HepG2 (cell line): ENCODE measurements around the gene GPR31. TPM values are rescaled to one million over a fixed set of nuclear protein-coding genes. Genes with fewer than 3 reads are reported as not detected.
A peak's percentile ranks its signal among the peaks of the same experiment; 100 is the strongest.
"Not testable (repeated sequence)": the region's sequence is repeated elsewhere in the genome, so short reads cannot be mapped to it uniquely, and the experiment has no call there.

Source experiments
- ATAC-seq: fragments of 200-7000 bp; cut with Tn5 transposase; 3 replicates; pipeline ENCODE4 v1.9.1; 2020; ENCODE audit warnings: mild to moderate bottlenecking, moderate library complexity
- BruUV-seq: library from RNA; stranded (reverse); fragments of 400-500 nt; replicated peaks from 2 replicates; lab custom pipeline; 2021; lab: Mats Ljungman, UMichigan
- CTCF ChIA-PET: fragments of 300-600 bp; formaldehyde crosslinking; extraction: SDS; loops from one replicate; lab custom pipeline; 2021; ENCODE audit warnings: low total read pairs, inconsistent platforms, low intra/inter-chr PET ratio; lab: Yijun Ruan, JAX
- POLR2A ChIA-PET: fragments of 350-600 bp; sonication (Branson Sonifier 250); formaldehyde crosslinking; loops from one replicate; lab custom pipeline; 2020; ENCODE audit warnings: antibody characterized with exemption, inconsistent platforms; lab: Yijun Ruan, JAX
- DNase-seq: peaks from one replicate; pipeline ENCODE4 v3.0.0-alpha.2; 2015; ENCODE audit warnings: low spot score
- FAIRE-seq: peaks from 3 replicates; lab custom pipeline; 2011; peaks lifted over from hg19 to GRCh38; lab: Jason Lieb, UNC
- H2AFZ ChIP-seq: one replicate; pipeline ENCODE4 v1.6.1; 2011; ENCODE audit warnings: low read length, inconsistent platforms
- H3K27ac ChIP-seq: fragments of 300-600 bp; 3 replicates; pipeline ENCODE4 v1.8.0; 2011; ENCODE audit warnings: mixed run types, mild to moderate bottlenecking, mixed read lengths, low read length, inconsistent platforms; ENCODE audit not compliant: insufficient read depth; ENCODE audit errors: extremely low read length
- H3K27me3 ChIP-seq, 2 experiments: fragments of 200-600 bp in 1 of 2; 2 replicates in 1 of 2; 3 replicates in 1 of 2; pipeline versions ENCODE4 v1.6.0 to v1.8.0; 2011; ENCODE audit warnings: low read length in 2 of 2, mild to moderate bottlenecking in 2 of 2, moderate library complexity in 2 of 2, inconsistent platforms in 1 of 2; ENCODE audit not compliant: insufficient read depth in 2 of 2, control insufficient read depth in 1 of 2
- H3K36me3 ChIP-seq, 2 experiments: fragments of 200-600 bp in 1 of 2; replicated peaks in 1 of 2; 2 replicates in 1 of 2; 3 replicates in 1 of 2; pipeline versions ENCODE4 v1.5.1 to v1.8.0; 2011; ENCODE audit warnings: low read length in 2 of 2, inconsistent platforms in 1 of 2; ENCODE audit not compliant: insufficient read depth in 2 of 2, control insufficient read depth in 1 of 2
- H3K4me1 ChIP-seq: 2 replicates; pipeline ENCODE4 v1.5.1; 2012; ENCODE audit warnings: low read length, inconsistent platforms; ENCODE audit not compliant: insufficient read depth
- H3K4me2 ChIP-seq: 2 replicates; pipeline ENCODE4 v1.6.0; 2011; ENCODE audit warnings: low read depth, low read length, inconsistent platforms
- H3K4me3 ChIP-seq, 3 experiments: fragments of 200-600 bp in 1 of 3; sonication (generic), shearing (Covaris generic) in 1 of 3; replicated peaks in 1 of 3; 2 replicates each; pipeline ENCODE4 v1.5.1; 2011 to 2016; ENCODE audit warnings: low read length in 3 of 3, inconsistent platforms in 2 of 3, low read depth in 2 of 3, mild to moderate bottlenecking in 2 of 3, control low read depth in 1 of 3, mixed read lengths in 1 of 3; ENCODE audit not compliant: insufficient read depth in 1 of 3
- H3K79me2 ChIP-seq: one replicate; pipeline ENCODE4 v1.6.1; 2011; ENCODE audit warnings: low read length, inconsistent platforms; ENCODE audit not compliant: insufficient read depth
- H3K9ac ChIP-seq: 2 replicates; pipeline ENCODE4 v1.6.0; 2011; ENCODE audit warnings: mild to moderate bottlenecking, low read depth, low read length, inconsistent platforms; ENCODE audit not compliant: insufficient read depth
- H3K9me3 ChIP-seq: 2 replicates; pipeline ENCODE4 v1.5.1; 2012; ENCODE audit warnings: mild to moderate bottlenecking, low read length
- H4K20me1 ChIP-seq: 2 replicates; pipeline ENCODE4 v1.6.0; 2011; ENCODE audit warnings: inconsistent platforms, mild to moderate bottlenecking, low read length, moderate library complexity; ENCODE audit not compliant: insufficient read depth
- NCOR1 ChIP-seq: fragments of 200-600 bp; sonication (generic); IDR thresholded peaks from 2 replicates; pipeline ENCODE4 v1.7.0; 2017; ENCODE audit warnings: antibody characterized with exemption, low read length, borderline replicate concordance
- ZNF687 ChIP-seq: sonication (generic); formaldehyde crosslinking; IDR thresholded peaks from 2 replicates; pipeline ENCODE4 v1.5.1; 2020; ENCODE audit warnings: mild to moderate bottlenecking, missing genetic modification reagents, moderate library complexity
- WGBS: methylation state at CpG from one replicate; pipeline ENCODE4 v1.1.6; 2017; ENCODE audit warnings: low lambda C conversion rate; 5-methylcytosine and 5-hydroxymethylcytosine counted together
- in situ Hi-C: cut with HindIII; loops from 2 replicates; pipeline ENCODE4 v1.10.0; 2017; ENCODE audit warnings: low pct_unique_long_range_greater_than_20kb; ENCODE audit not compliant: extremely low pct_ligation_motif_present
- intact Hi-C: fragments of 100-400 bp; cut with micrococcal nuclease; formaldehyde crosslinking; loops from one replicate; pipeline ENCODE4 v1.10.0; 2022; ENCODE audit not compliant: unreplicated experiment
- polyA plus RNA-seq, 8 experiments: library from polyadenylated mRNA; depleted of rRNA in 3 of 8; stranded (reverse) in 7 of 8; unstranded in 1 of 8; fragments of >200 nt; fragmentation: Illumina TruSeq in 4 of 8; extraction: Trizol in 4 of 8; gene quantifications; 2 replicates each; pipeline versions ENCODE4 v1.2.1 to v1.2.3, GENCODE V29; 2011 to 2016; ENCODE audit warnings: low read depth in 4 of 8, missing spikeins in 1 of 8, mixed read lengths in 1 of 8; ENCODE audit not compliant: insufficient read depth in 1 of 8
- total RNA-seq, 5 experiments: library from RNA; depleted of rRNA; stranded (reverse); fragments of >200 nt; fragmentation: Illumina TruSeq; extraction: Trizol; gene quantifications; 2 replicates each; pipeline ENCODE4 v1.2.3, GENCODE V29; 2016; ENCODE audit warnings: low read depth in 1 of 5

GPR31 gene
- total and polyA plus RNA-seq, 2 of the 13 experiments (the other 11 are each of a cell fraction or from before 2014, with no cell fraction given) = not detected

DNA sequence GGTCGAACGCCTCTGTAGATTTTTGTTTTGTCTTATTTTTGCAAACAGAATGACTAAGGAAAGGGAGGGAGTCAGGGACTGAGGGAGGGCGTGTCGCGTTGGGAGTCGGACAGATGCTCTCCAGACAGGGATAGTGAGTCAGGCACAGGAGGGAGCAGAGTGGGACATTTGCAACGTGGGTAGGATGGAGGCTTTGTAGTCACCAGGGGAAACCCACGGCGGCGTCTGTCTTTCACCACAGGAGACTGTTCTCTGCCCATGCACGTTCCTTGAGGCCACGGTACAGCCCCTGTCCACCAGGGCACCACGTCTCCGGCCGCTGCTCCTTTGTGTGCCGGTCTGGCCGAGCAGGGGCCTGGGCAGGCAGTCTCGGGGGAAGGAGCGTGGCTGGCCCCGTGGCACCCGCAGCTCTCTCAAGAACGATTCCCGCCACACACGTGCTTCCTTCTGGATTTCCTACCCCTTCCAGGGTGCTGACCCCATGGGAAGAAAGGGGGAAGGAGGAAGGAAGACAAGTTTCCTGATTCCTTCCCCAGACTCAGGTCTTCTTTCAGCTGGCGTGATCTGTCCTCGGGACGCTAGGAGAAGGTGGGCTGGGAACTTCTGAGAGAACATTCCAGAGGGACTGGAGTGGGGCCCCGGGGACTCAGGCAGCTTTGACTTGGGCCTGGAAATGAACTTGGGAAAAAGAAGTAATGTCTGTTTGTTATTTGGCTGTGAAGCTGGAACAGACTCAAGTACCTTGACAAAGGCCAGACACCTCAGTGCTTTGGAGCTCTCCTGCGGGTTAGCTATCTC is 45.7 kb upstream of the GPR31 start (continued):
- TF ChIP-seq ZNF687 (CRISPR knock-in tag) (peak; percentile 69), NCOR1 (peak; percentile 24; the same call in 1 of the 2 replicates)

DNA sequence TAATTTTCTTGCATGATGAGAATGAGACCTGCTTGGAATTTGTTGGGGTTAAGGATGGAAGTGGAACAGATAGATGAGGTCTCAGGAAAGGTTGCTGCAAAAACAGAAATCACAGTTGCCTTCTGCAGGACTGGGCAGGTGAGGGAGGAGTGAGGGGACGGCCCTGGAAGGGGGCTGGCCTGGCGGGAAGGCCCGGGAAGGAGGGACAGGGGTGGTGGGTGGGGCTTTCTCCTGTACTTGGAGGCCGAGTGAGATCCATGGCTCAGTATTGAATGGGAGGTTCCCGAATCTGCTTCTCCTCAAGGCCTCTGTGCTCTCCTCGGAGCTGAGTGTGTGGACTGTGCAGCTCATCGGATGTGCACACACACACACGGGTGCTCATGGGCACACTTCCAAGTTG is 44.8 kb upstream of the GPR31 start:
- H2AFZ ChIP-seq, intact Hi-C loops, FAIRE-seq, in situ Hi-C loops, H3K9me3 ChIP-seq, H3K9ac ChIP-seq, H3K4me3 ChIP-seq, BruUV-seq, H3K27ac ChIP-seq, H3K4me2 ChIP-seq, H4K20me1 ChIP-seq, CTCF ChIA-PET, H3K79me2 ChIP-seq, POLR2A ChIA-PET, DNase-seq, H3K27me3 ChIP-seq, H3K36me3 ChIP-seq, ATAC-seq: not testable (repeated sequence)
- WGBS = 90% methylated on average over 6 of the region's 8 CpGs
- peaks cover 63% of the 10 kb centered on the region for H3K4me1 ChIP-seq
